ENCODE measurements around the gene PER2. TPM values are rescaled to one million over a fixed set of nuclear protein-coding genes. Genes with fewer than 3 reads are reported as not detected.

The PER2 gene
- total RNA-seq, 1 donor from 2014 or later, result 11.3 TPM

- TF ChIP-seq, protein P1, sequence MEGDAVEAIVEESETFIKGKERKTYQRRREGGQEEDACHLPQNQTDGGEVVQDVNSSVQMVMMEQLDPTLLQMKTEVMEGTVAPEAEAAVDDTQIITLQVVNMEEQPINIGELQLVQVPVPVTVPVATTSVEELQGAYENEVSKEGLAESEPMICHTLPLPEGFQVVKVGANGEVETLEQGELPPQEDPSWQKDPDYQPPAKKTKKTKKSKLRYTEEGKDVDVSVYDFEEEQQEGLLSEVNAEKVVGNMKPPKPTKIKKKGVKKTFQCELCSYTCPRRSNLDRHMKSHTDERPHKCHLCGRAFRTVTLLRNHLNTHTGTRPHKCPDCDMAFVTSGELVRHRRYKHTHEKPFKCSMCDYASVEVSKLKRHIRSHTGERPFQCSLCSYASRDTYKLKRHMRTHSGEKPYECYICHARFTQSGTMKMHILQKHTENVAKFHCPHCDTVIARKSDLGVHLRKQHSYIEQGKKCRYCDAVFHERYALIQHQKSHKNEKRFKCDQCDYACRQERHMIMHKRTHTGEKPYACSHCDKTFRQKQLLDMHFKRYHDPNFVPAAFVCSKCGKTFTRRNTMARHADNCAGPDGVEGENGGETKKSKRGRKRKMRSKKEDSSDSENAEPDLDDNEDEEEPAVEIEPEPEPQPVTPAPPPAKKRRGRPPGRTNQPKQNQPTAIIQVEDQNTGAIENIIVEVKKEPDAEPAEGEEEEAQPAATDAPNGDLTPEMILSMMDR (IDR thresholded peaks at IDR 0.05; ENCODE audit: insufficient read depth, low read length, severe bottlenecking), result no peak
- no peak overlapping the region for H3K4me3 ChIP-seq (ENCODE audit: low read depth, low read length)
- FAIRE-seq (no peak), DNase-seq (ENCODE audit: low read depth) (no peak)
- H3K27me3 ChIP-seq (ENCODE audit: control insufficient read depth, insufficient read depth, low read length), result peaks cover 6% of the 10 kb centered on the region
- H3K36me3 ChIP-seq (ENCODE audit: control insufficient read depth, insufficient read depth, low read length), result no peaks in the 10 kb centered on the region
Observed at GRCh38 chr2:238235856-238236255, 52.6 kb downstream of the PER2 start.

GRCh38 chr2:238235331-238235732 lies 53.1 kb downstream of the PER2 start:
- FAIRE-seq, result no peak
- TF ChIP-seq, protein P1 (IDR thresholded peaks at IDR 0.05; ENCODE audit: insufficient read depth, low read length, severe bottlenecking), result no peak
- peak; percentile 46 for DNase-seq (ENCODE audit: low read depth)
- peaks cover 6% of the 10 kb centered on the region for H3K27me3 ChIP-seq (ENCODE audit: control insufficient read depth, insufficient read depth, low read length)
- no peak overlapping the region for H3K4me3 ChIP-seq (ENCODE audit: low read depth, low read length)
- H3K36me3 ChIP-seq (ENCODE audit: control insufficient read depth, insufficient read depth, low read length), result no peaks in the 10 kb centered on the region

DNA sequence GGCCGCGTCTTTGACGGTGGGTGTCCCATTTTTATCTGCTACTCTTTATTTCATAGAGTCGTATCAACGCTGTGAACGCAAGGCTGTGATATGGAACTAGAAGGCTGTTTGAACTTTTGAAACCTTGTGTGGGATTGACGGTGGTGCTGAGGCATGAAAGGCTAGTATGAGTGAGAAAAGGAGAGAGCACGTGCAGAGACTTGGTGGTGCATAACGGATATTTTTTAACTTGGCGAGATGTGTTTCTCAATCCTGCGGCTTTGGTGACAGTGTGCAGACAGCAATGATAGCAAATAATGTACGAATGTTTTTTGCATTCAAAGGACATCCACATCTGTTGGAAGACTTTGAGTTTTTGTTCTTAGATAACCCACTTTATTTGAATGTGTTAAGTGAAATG lies 54.8 kb downstream of the PER2 start:
- FAIRE-seq (no peak), DNase-seq (ENCODE audit: low read depth) (no peak)
- no peaks in the 10 kb centered on the region for H3K36me3 ChIP-seq (ENCODE audit: control insufficient read depth, insufficient read depth, low read length)
- TF ChIP-seq, protein P1 (IDR thresholded peaks at IDR 0.05; ENCODE audit: insufficient read depth, low read length, severe bottlenecking), result no peak
- H3K27me3 ChIP-seq (ENCODE audit: control insufficient read depth, insufficient read depth, low read length), result peaks cover 3% of the 10 kb centered on the region
- H3K4me3 ChIP-seq (ENCODE audit: low read depth, low read length), result no peak overlapping the region

- Histone ChIP-seq H3K36me3 (ENCODE audit: control insufficient read depth, insufficient read depth, low read length) (no peaks in the 10 kb centered on the region), H3K27me3 (ENCODE audit: control insufficient read depth, insufficient read depth, low read length) (no peaks in the 10 kb centered on the region), H3K4me3 (ENCODE audit: low read depth, low read length) (no peak overlapping the region)
- no peak for DNase-seq (ENCODE audit: low read depth)
- no peak for FAIRE-seq
- TF ChIP-seq, protein P1 (IDR thresholded peaks at IDR 0.05; ENCODE audit: insufficient read depth, low read length, severe bottlenecking), result no peak
Observed at GRCh38 chr2:238231809-238232208, 56.6 kb downstream of the PER2 start.

- Histone ChIP-seq H3K27me3 (ENCODE audit: control insufficient read depth, insufficient read depth, low read length) (no peaks in the 10 kb centered on the region), H3K36me3 (ENCODE audit: control insufficient read depth, insufficient read depth, low read length) (no peaks in the 10 kb centered on the region), H3K4me3 (ENCODE audit: low read depth, low read length) (no peak overlapping the region)
- DNase-seq (ENCODE audit: low read depth), result peak; percentile 46
- TF ChIP-seq, protein P1 (IDR thresholded peaks at IDR 0.05; ENCODE audit: insufficient read depth, low read length, severe bottlenecking), result no peak
- FAIRE-seq, result no peak
Observed at GRCh38 chr2:238231251-238231793, 57.1 kb downstream of the PER2 start.

DNA sequence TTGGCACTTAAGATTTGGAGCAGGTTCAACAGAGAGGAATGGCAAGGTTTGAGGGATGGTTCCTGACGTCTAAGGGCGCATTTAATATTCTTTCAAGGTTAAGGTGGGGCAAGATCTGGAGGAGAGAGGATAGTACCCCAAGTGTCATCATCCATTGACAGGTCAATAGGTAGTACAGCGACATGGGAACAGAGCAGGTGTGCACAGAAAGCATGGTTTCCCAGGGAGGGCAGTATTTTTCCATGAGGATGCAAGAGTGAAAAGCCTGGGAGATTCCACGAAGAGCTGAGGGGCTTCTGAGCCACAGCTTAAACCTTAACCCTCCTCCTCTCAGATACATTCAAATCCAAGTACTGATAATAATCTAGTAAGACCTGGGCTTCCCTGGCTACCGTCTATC lies 57.7 kb downstream of the PER2 start:
- FAIRE-seq, result no peak
- Histone ChIP-seq H3K27me3 (ENCODE audit: control insufficient read depth, insufficient read depth, low read length) (no peaks in the 10 kb centered on the region), H3K36me3 (ENCODE audit: control insufficient read depth, insufficient read depth, low read length) (no peaks in the 10 kb centered on the region), H3K4me3 (ENCODE audit: low read depth, low read length) (no peak overlapping the region)
- TF ChIP-seq, protein P1 (IDR thresholded peaks at IDR 0.05; ENCODE audit: insufficient read depth, low read length, severe bottlenecking), result no peak
- DNase-seq (ENCODE audit: low read depth), result no peak

All from bronchial epithelial cell (primary cell).